Trophoblast cell (in vitro differentiated cells and primary cell): Measurements from ENCODE around the gene RAD51B.

Experiments used
- DNase-seq, 2 donors: peaks; one replicate each; pipeline ENCODE4 v3.0.0-alpha.2; 2016
- H2AFZ ChIP-seq: 2 replicates; pipeline ENCODE4 v1.6.1; 2013; ENCODE audit warnings: low read length, moderate library complexity, mild to moderate bottlenecking; ENCODE audit not compliant: insufficient read depth, poor library complexity
- H2AK5ac ChIP-seq: 2 replicates; pipeline ENCODE4 v1.6.1; 2013; ENCODE audit warnings: mild to moderate bottlenecking, low read length
- H2BK120ac ChIP-seq: 2 replicates; pipeline ENCODE4 v1.6.1; 2013; ENCODE audit warnings: low read length, mild to moderate bottlenecking, moderate library complexity; ENCODE audit not compliant: insufficient read depth, poor library complexity
- H2BK12ac ChIP-seq: 2 replicates; pipeline ENCODE4 v1.6.1; 2013; ENCODE audit warnings: mild to moderate bottlenecking, low read length, moderate library complexity
- H2BK5ac ChIP-seq: 2 replicates; pipeline ENCODE4 v1.6.1; 2013; ENCODE audit warnings: low read length, low read depth, moderate library complexity, mild to moderate bottlenecking; ENCODE audit not compliant: poor library complexity
- H3K14ac ChIP-seq: 2 replicates; pipeline ENCODE4 v1.6.1; 2013; ENCODE audit warnings: mild to moderate bottlenecking, low read length
- H3K18ac ChIP-seq: 2 replicates; pipeline ENCODE4 v1.6.1; 2013; ENCODE audit warnings: mild to moderate bottlenecking, low read length
- H3K23ac ChIP-seq: 2 replicates; pipeline ENCODE4 v1.6.1; 2013; ENCODE audit warnings: low read length
- H3K27ac ChIP-seq: 2 replicates; pipeline ENCODE4 v1.5.1; 2013; ENCODE audit warnings: low read depth, mild to moderate bottlenecking, inconsistent platforms, low read length, moderate library complexity
- H3K27me3 ChIP-seq: 2 replicates; pipeline ENCODE4 v1.6.1; 2013; ENCODE audit warnings: inconsistent platforms, mild to moderate bottlenecking, low read length, moderate library complexity; ENCODE audit not compliant: insufficient read depth
- H3K36me3 ChIP-seq, 2 experiments: 1 replicate in 1 of 2; 2 replicates in 1 of 2; pipeline ENCODE4 v1.6.1; 2013; ENCODE audit warnings: low read length in 2 of 2, mild to moderate bottlenecking in 2 of 2, moderate library complexity in 1 of 2; ENCODE audit not compliant: insufficient read depth in 2 of 2, control insufficient read depth in 1 of 2
- H3K4ac ChIP-seq: 2 replicates; pipeline ENCODE4 v1.6.1; 2013; ENCODE audit warnings: low read depth, mild to moderate bottlenecking, low read length, moderate library complexity
- H3K4me1 ChIP-seq, 2 experiments: 1 replicate in 1 of 2; 2 replicates in 1 of 2; pipeline ENCODE4 v1.6.1; 2013; ENCODE audit warnings: low read length in 2 of 2, mild to moderate bottlenecking in 2 of 2, moderate library complexity in 1 of 2; ENCODE audit not compliant: insufficient read depth in 2 of 2, control insufficient read depth in 1 of 2
- H3K4me2 ChIP-seq: 2 replicates; pipeline ENCODE4 v1.6.1; 2013; ENCODE audit warnings: inconsistent platforms, mild to moderate bottlenecking, low read length, moderate library complexity
- H3K4me3 ChIP-seq: 2 replicates; pipeline ENCODE4 v1.5.1; 2013; ENCODE audit warnings: mild to moderate bottlenecking, low read depth, low read length, inconsistent platforms
- H3K79me1 ChIP-seq: one replicate; pipeline ENCODE4 v1.6.1; 2013; ENCODE audit warnings: low read length
- H3K79me2 ChIP-seq: 2 replicates; pipeline ENCODE4 v1.6.1; 2013; ENCODE audit warnings: low read length, mild to moderate bottlenecking; ENCODE audit not compliant: control insufficient read depth, insufficient read depth, poor library complexity
- H3K9ac ChIP-seq: 2 replicates; pipeline ENCODE4 v1.6.1; 2013; ENCODE audit warnings: mild to moderate bottlenecking, low read length
- H3K9me3 ChIP-seq: 2 replicates; pipeline ENCODE4 v1.6.1; 2013; ENCODE audit warnings: low read depth, mild to moderate bottlenecking, control low read depth, inconsistent platforms, low read length; ENCODE audit not compliant: insufficient read depth
- H4K12ac ChIP-seq: 2 replicates; pipeline ENCODE4 v1.6.1; 2013; ENCODE audit warnings: low read depth, mild to moderate bottlenecking, low read length, moderate library complexity
- H4K8ac ChIP-seq: 2 replicates; pipeline ENCODE4 v1.6.1; 2013; ENCODE audit warnings: low read depth, mild to moderate bottlenecking, low read length, moderate library complexity
- H4K91ac ChIP-seq: one replicate; pipeline ENCODE4 v1.6.1; 2013; ENCODE audit warnings: low read depth, mild to moderate bottlenecking, low read length, moderate library complexity
- WGBS: extraction: QIAGEN DNeasy Blood & Tissue Kit; methylation state at CpG from one replicate; pipeline ENCODE4 v1.1.7; 2013; ENCODE audit warnings: missing lambda C conversion rate; ENCODE audit not compliant: insufficient read length, insufficient coverage; ENCODE audit errors: extremely low coverage; 5-methylcytosine and 5-hydroxymethylcytosine counted together

Gene RAD51B

DNA sequence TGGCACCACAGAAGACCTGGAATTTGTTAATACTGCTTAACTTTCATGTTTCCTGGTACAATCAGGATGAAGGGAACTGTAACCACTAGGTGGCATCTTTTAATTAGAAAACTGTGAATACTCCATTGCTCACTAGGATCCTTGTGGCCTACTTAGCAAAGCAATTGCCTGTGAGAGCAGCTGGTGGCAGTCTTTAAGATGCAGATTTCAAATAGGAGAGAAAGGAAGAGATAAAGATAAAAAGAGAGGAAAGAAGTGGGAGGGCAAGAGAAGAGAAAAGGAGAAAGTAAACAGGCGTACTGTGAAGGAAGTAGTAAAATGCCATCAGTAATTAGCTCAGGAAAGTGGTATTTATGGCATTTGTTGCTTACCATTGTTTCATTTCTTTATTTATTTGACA lies 114.5 kb downstream of the RAD51B start:
- Histone ChIP-seq H2BK5ac (no peak overlapping the region), H3K79me2 (no peaks in the 10 kb centered on the region), H4K8ac (no peak overlapping the region), H2BK120ac (no peak overlapping the region), H4K91ac (no peak overlapping the region), H3K14ac (no peak overlapping the region), H3K9ac (no peak overlapping the region), H4K12ac (no peak overlapping the region), H2AFZ (no peak overlapping the region), H3K4me3 (no peak overlapping the region), H3K27me3 (no peaks in the 10 kb centered on the region), H3K4me2 (no peak overlapping the region), H3K27ac (no peak overlapping the region), H3K4ac (no peak overlapping the region), H3K79me1 (peaks cover 5% of the 10 kb centered on the region), H3K36me3 (no peaks in the 10 kb centered on the region), H3K23ac (no peak overlapping the region), H2AK5ac (no peak overlapping the region), H3K4me1 (peaks cover 0 to 5% of the 10 kb centered on the region in 2 experiments), H2BK12ac (no peak overlapping the region), H3K18ac (no peak overlapping the region), H3K9me3 (no peaks in the 10 kb centered on the region)
- no CpG with 5 or more reads among the region's 1 CpG for WGBS
- peak; percentile 16 to 77 for DNase-seq

DNA sequence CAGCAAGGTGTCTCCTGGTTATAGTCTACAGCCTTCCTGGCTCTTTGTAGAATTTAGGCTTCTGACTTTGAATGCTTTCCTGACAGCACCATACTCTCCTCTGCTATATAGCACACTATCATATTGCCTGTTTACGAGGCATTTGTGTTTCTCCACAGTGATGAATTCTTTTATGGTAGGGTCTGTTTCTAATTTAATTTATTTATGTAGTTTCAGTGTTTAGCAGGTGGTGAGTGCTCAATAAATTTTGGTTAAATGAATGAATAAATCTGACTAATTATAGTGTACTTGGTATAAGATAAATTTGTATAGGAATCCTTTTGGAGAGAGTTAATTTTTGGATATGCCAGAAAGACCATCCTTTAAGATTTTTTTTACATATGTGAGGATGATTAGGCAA lies 115.3 kb downstream of the RAD51B start:
- Histone ChIP-seq H2AFZ (no peak overlapping the region), H3K4ac (no peak overlapping the region), H3K14ac (no peak overlapping the region), H3K9me3 (no peaks in the 10 kb centered on the region), H3K4me3 (no peak overlapping the region), H3K27me3 (no peaks in the 10 kb centered on the region), H2BK5ac (peak overlapping the region; percentile 4), H4K8ac (no peak overlapping the region), H3K27ac (no peak overlapping the region), H3K9ac (no peak overlapping the region), H2BK12ac (no peak overlapping the region), H3K36me3 (no peaks in the 10 kb centered on the region), H2BK120ac (peak overlapping the region; percentile 25), H4K12ac (no peak overlapping the region), H3K23ac (no peak overlapping the region), H3K18ac (no peak overlapping the region), H3K4me1 (peaks cover 0 to 5% of the 10 kb centered on the region in 2 experiments), H4K91ac (no peak overlapping the region), H3K79me2 (no peaks in the 10 kb centered on the region), H2AK5ac (no peak overlapping the region), H3K4me2 (no peak overlapping the region), H3K79me1 (peaks cover 5% of the 10 kb centered on the region)
- WGBS: no CpG with 5 or more reads among the region's 1 CpG
- DNase-seq: no peak

DNA sequence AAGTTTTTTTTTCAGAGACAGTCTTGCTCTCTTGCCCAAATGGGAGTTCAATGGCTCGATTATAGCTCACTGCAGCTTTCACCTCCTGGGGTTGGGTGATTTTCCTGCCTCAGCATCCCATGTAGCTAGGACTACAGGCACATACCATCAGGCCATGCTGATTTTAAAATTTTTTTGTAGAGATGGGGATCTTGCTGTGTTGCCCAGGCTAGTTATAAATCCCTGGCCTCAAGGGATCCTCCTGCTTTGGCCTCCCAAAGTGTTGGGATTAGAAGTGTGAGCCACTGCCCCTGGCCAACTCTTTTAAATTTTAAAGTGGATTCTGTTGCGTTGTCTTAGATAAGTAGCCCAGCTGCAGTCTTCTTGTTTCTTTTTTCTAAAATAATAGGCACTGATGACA lies 115.8 kb downstream of the RAD51B start:
- H3K18ac ChIP-seq: no peak overlapping the region
- peak overlapping the region; percentile 49 for H4K12ac ChIP-seq
- H2BK12ac ChIP-seq: peak overlapping the region; percentile 95
- H3K79me1 ChIP-seq: peaks cover 6% of the 10 kb centered on the region
- H2BK120ac ChIP-seq: peak overlapping the region; percentile 71
- no peak overlapping the region for H3K9ac ChIP-seq
- H3K36me3 ChIP-seq: no peaks in the 10 kb centered on the region
- no peak overlapping the region for H3K4me2 ChIP-seq
- no CpG with 5 or more reads among the region's 2 CpGs for WGBS
- H4K8ac ChIP-seq: peak overlapping the region; percentile 75
- H4K91ac ChIP-seq: peak overlapping the region; percentile 84
- H3K79me2 ChIP-seq: no peaks in the 10 kb centered on the region
- no peak overlapping the region for H3K4ac ChIP-seq
- H3K27me3 ChIP-seq: no peaks in the 10 kb centered on the region
- peak overlapping the region; percentile 66 for H2BK5ac ChIP-seq
- H3K9me3 ChIP-seq: no peaks in the 10 kb centered on the region
- no peak for DNase-seq
- H3K14ac ChIP-seq: peak overlapping the region; percentile 50
- peaks cover 0 to 8% of the 10 kb centered on the region in 2 experiments for H3K4me1 ChIP-seq
- H3K4me3 ChIP-seq: no peak overlapping the region
- H2AK5ac ChIP-seq: peak overlapping the region; percentile 71
- no peak overlapping the region for H3K27ac ChIP-seq
- no peak overlapping the region for H2AFZ ChIP-seq
- no peak overlapping the region for H3K23ac ChIP-seq

DNA sequence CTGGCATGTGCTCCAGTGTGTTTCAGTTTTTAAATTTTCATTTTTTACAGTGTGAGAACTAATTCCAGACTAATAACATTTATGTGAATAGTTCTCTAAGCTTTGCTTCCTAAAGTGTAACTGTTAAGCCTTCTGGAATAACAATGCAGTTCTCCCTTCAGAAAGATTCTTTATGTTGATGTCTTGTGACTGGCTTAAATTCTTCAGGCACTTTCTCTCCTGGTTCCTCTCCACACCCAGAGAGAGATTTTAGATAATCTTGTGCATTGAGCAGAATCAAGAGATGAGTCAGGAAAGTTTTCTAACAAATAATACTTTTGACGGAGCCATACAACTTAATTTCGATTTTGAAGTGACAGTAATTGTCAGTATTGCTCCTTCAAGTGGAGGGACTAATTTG lies 118.5 kb downstream of the RAD51B start:
- no peaks in the 10 kb centered on the region for H3K36me3 ChIP-seq
- H3K79me1 ChIP-seq: peaks cover 11% of the 10 kb centered on the region
- H4K12ac ChIP-seq: no peak overlapping the region
- H2BK5ac ChIP-seq: no peak overlapping the region
- no peak overlapping the region for H3K4me3 ChIP-seq
- no peak overlapping the region for H3K18ac ChIP-seq
- no peaks in the 10 kb centered on the region for H3K79me2 ChIP-seq
- H3K4ac ChIP-seq: no peak overlapping the region
- H3K9me3 ChIP-seq: no peaks in the 10 kb centered on the region
- no peak overlapping the region for H3K27ac ChIP-seq
- H3K9ac ChIP-seq: no peak overlapping the region
- no peak overlapping the region for H3K23ac ChIP-seq
- DNase-seq: no peak
- H3K4me1 ChIP-seq: peaks cover 2 to 9% of the 10 kb centered on the region in 2 experiments
- H2BK120ac ChIP-seq: no peak overlapping the region
- H2AK5ac ChIP-seq: no peak overlapping the region
- WGBS: no CpG with 5 or more reads among the region's 2 CpGs
- H3K27me3 ChIP-seq: no peaks in the 10 kb centered on the region
- H4K8ac ChIP-seq: no peak overlapping the region
- no peak overlapping the region for H2BK12ac ChIP-seq
- no peak overlapping the region for H2AFZ ChIP-seq
- no peak overlapping the region for H3K4me2 ChIP-seq
- no peak overlapping the region for H3K14ac ChIP-seq
- no peak overlapping the region for H4K91ac ChIP-seq
